Measurements from ENCODE around the gene TSPAN5.

GRCh38 chr4:98501383-98501782 lies 157.0 kb downstream of the TSPAN5 start:
- TF ChIP-seq CTCF (IDR thresholded peaks at IDR 0.05) (no peak), POLR2AphosphoS5 (IDR thresholded peaks at IDR 0.05) (no peak), POLR2A (IDR thresholded peaks at IDR 0.05) (no peak)

Measured in breast epithelium (tissue), 3 donors.